ENCODE results near the gene MINDY4.
A peak's percentile ranks its signal among the peaks of the same experiment; 100 is the strongest.

The MINDY4 gene

GRCh38 chr7:30771174-30771879, at the start of gene MINDY4:
TSS of gene MINDY4 (plus strand) at chr7:30771417. CDS start at chr7:30771494, 77 bp downstream.
- no peak for DNase-seq

GRCh38 chr7:30722187-30722586, 49.0 kb upstream of the MINDY4 start:
- no peak for DNase-seq

GRCh38 chr7:30722671-30723070, 48.5 kb upstream of the MINDY4 start:
- no peak for DNase-seq

- DNase-seq = no peak
Observed at GRCh38 chr7:30723776-30724175, 47.4 kb upstream of the MINDY4 start.

- DNase-seq = no peak
Observed at GRCh38 chr7:30726296-30727006, 44.8 kb upstream of the MINDY4 start.

- no peak for DNase-seq
Observed at GRCh38 chr7:30727061-30727945, 43.9 kb upstream of the MINDY4 start.

GRCh38 chr7:30728591-30729100, 42.6 kb upstream of the MINDY4 start:
- no peak for DNase-seq

GRCh38 chr7:30729642-30730041, 41.6 kb upstream of the MINDY4 start:
- no peak for DNase-seq

- DNase-seq = no peak
Observed at GRCh38 chr7:30730097-30730496, 41.1 kb upstream of the MINDY4 start.

GRCh38 chr7:30730996-30731395, 40.2 kb upstream of the MINDY4 start:
- no peak for DNase-seq

- DNase-seq = no peak
Observed at GRCh38 chr7:30731581-30731980, 39.6 kb upstream of the MINDY4 start.

GRCh38 chr7:30732606-30733005, 38.6 kb upstream of the MINDY4 start:
- no peak for DNase-seq

GRCh38 chr7:30733216-30733615, 38.0 kb upstream of the MINDY4 start:
- DNase-seq = no peak

- no peak for DNase-seq
Observed at GRCh38 chr7:30733691-30734090, 37.5 kb upstream of the MINDY4 start.

GRCh38 chr7:30734497-30734896, 36.7 kb upstream of the MINDY4 start:
- DNase-seq = no peak

- no peak for DNase-seq
Observed at GRCh38 chr7:30735631-30736030, 35.6 kb upstream of the MINDY4 start.

GRCh38 chr7:30736291-30736690, 34.9 kb upstream of the MINDY4 start:
- no peak for DNase-seq

GRCh38 chr7:30738026-30738915, 32.9 kb upstream of the MINDY4 start:
- DNase-seq = no peak

- DNase-seq = no peak
Observed at GRCh38 chr7:30739691-30740090, 31.5 kb upstream of the MINDY4 start.

- peak; percentile 33 for DNase-seq
Observed at GRCh38 chr7:30740417-30741181, 30.6 kb upstream of the MINDY4 start.

GRCh38 chr7:30741289-30741688, 29.9 kb upstream of the MINDY4 start:
- no peak for DNase-seq
